Islet precursor cell (in vitro differentiated cells): ENCODE data around the gene IER2.
"Not testable (repeated sequence)": the region's sequence is repeated elsewhere in the genome, so short reads cannot be mapped to it uniquely, and the experiment has no call there.

Experiments
- DNase-seq: peaks from one replicate; pipeline ENCODE4 v3.0.0-alpha.2; 2018

Gene IER2

DNA sequence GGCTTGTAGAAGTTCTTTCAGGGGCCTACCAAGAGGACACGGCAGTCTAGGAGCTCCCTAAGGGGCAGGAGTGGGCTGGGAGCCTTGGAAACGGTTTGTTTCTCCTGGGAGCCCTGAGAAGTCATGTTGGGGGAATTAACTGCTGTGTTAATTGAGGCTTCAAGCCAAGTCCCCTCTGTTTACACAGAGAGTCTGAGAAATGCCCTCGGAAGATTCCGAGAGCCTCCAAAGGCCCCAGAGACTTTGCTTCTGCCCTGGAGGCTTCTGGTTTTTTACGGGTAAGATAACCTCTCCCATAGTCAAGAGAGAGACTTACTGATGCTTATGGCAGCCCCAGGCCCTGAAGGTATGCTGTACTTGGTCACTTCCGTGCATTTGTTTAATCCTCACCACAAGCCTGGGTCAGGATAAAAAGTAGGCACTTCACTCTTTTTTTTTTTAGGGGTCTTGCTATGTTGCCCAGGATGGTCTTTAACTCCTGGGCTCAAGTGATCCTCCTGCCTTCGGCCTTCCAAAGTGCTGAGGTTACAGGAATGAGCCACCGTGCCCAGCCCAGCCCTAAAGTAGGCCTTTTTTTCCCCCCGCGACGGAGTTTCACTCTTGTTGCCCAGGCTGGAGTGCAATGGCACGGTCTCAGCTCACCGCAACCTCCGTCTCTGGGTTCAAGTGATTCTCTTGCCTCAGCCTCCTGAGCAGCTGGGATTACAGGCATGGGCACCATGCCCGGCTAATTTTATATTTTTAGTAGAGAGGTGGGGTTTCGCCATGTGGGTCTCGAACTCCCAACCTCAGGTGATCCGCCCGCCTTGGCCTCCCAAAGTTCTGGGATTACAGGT lies 15.2 kb downstream of the IER2 start:
- DNase-seq: peak; percentile 79

DNA sequence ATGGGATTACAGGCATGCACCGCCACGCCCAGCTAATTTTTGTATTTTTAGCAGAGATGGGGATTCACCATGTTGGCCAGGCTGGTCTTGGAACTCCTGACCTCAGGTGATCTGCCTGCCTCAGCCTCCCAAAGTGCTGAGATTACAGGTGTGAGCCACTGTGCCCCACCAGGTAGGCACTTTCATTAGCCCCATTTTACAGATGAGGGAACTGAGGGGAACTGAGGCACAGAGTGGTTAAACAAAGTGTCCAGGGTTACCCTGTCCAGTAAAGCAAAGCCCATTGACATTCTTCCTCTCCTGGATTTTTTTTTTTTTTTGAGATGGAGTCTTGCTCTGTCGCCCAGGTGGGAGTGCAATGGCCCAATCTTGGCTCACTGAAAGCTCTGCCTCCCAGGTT lies 15.9 kb downstream of the IER2 start:
- DNase-seq: not testable (repeated sequence)

DNA sequence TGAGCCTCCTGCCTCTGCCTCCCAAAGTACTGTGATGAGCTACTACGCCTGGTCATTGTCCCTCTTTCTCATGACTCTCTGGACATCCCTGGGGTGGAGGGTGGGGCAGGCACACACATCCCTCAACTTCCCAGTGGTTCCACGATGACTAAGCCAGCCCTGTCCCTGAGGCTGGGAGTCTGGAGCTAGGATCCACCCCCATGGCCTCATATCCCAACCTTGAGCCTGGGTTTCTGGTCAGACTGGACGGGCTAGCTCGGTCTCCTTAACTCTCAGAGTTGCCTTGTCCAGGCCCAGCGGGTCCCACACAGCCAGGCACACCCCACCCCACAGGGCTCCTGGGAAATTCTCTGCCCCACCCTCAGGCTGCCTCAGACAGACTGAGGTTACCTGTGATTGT lies 19.6 kb downstream of the IER2 start:
- peak; percentile 98 for DNase-seq

DNA sequence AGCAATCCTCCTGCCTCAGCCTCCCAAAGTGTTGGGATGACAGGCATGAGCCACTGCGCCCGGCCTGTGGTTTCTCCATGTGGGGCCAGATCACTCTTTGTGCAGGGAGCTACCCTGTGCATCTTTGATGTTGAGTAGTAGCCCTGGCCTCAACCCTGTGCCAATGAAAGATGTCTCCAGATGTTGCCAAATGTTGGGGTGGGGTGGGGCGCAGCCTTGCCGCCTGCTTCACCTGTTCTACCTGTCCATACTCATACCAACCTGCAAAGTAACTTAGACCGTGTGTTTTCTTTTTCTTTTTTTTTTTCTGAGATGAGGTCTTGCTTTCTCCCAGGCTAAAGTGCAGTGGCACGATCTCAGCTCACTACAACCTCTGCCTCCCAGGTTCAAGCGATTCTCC lies 20.9 kb downstream of the IER2 start:
- no peak for DNase-seq

DNA sequence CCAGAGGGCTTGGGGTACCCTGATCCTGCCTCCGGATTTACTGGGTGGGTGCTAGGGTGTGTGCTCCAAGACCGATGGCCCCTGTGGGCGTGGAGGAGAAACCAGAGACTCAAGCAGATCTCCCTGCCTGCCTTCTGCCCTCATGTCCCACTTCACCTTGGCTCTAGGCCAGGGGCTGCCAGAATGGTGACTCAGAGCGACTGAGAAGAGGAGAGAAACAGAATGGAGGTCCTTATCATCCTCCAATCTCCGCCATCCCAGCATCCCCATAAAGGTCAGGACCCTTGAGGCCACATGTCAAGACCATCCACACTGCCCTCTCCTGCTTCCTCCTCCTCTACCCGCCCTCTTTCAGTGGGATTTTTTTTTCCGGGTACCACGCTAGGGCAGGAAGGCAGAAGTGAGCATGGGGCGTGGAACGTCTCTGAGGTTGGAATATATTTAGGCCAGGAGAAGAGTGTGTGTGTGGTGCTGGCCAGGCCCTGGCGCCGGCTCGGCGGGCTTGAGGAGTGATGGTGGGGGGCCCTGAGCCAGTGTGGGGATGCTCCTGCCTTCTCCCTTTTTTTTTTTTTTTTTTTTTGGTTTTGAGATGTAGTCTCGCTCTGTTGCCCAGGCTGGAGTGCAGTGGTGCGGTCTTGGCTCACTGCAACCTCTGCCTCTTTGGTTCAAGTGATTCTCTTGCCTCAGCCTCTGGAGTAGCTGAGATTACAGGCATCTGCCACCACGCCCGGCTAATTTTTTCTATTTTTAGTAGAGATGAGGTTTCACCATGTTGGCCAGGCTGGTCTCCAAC lies 22.3 kb downstream of the IER2 start:
- peak; percentile 90 for DNase-seq

DNA sequence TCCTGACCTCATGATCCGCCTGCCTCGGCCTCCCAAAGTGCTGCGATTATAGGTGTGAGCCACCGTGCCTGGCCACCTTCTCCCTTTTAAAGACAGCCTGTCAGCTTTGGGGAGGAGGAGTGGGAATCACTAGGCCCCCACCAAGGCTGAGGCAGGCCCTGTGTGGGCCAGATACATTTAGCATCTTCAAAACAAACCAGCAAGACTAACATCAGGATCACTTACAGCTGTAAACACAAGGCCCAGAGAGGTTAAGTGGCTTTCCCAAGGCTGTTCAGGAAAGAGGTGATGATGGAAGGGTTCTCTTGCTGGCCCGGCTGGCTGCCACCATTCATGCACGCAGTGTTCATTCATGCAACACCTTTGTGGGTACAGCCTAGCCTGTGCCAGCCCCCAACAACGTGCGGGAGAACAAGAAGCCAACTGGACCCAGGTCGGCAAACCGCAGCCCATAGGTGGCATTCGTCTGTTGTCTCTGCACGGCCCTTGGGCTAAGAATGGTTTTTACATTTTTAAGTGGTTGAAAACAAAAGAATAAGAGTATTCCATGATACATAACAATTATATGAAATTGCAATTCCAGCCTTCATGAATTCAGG lies 23.0 kb downstream of the IER2 start:
- DNase-seq: no peak

DNA sequence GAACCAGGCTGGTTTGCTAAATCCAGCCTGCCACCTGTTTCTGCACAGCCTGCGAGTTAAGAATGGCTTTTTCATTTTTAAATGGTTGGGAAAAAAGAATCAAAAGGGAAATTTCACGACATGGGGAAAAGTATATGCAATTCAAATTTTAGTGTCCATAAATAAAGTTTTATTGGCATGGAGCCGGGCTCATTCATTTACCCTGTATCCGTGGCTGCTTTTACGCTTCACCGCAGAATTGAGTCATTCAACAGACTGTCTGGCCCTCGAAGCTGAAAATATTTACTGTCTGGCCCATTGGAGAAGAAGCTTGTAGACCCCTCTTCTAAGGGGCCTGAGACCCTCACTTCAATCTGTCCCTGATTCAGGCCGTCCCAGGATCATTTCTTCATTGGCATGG lies 26.1 kb downstream of the IER2 start:
- DNase-seq: no peak

DNA sequence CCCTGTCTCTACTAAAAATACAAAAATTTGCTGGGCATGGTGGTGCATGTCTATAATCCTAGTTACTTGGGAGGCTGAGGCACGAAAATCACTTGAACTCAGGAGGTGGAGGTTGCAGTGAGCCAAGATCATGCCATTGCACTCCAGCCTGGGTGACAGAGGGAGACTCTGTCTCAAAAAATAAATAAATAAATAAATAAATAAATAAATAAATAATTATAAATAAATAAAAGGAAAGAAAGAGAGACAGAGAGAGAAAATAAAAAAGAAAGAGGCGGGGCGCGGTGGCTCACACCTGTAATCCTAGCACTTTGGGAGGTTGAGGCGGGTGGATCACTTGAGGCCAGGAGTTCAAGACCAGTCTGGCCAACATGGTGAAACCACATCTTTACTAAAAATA lies 27.4 kb downstream of the IER2 start:
- not testable (repeated sequence) for DNase-seq

DNA sequence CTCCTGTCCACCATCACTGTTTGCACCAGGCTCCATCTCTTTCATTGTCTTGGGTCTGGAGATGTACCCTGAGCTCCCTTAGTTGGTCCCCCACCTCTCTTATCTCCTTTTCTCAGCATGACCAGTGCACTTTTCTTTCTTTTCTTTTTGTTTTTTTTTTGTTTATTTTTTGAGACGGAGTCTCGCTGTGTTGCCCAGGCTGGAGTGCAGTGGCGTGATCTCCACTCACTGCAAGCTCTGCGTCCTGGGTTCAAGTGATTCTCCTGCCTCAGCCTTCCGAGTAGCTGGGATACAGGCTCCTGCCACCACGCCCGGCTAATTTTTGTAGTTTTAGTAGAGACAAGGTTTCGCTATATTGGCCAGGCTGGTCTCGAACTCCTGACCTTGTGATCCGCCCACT lies 28.1 kb downstream of the IER2 start:
- DNase-seq: not testable (repeated sequence)

DNA sequence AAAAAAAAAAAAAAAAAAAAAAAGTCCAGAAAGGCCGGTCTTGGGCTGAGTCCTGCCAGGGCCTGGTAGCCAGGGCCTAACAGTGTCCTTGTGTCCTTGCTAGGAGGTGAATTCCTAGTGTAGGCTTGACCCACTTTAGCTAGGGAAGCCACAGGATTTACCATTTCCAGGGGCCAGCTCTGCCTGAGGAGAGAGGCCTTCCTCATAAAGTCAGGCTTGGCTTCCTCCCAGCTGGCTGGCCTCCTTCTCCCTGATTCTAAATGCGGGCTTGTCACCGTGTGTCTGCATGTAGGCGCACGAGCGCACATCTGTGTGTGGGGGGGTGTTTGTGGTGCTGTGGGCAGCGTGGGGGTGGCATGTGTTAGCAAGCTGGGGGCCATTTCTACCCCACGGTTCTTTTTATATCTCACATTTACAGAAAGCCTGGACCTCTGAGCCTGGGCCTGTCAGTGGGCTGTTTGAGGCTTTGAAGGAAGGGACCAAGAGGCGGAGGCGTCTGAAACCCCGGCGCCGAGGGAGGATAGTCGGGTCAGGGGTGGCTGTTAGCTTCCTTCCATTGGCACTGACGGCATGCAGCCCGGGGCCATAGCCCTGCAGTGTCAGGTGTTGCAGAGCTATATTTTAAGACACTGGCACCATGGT lies 31.7 kb downstream of the IER2 start:
- no peak for DNase-seq

DNA sequence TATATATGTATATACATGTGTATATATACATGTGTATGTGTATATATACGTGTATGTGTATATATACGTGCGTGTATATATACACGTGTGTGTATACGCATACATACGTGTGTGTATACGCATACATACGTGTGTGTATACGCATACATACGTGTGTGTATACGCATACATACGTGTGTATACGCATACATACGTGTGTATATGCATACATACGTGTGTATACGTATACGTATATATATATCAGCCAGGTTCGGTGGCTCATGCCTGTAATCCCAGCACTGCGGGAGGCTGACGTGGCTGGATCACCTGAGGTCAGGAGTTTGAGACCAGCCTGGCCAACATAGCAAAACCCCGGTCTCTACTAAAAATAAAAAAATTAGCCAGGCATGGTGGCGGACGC lies 34.7 kb downstream of the IER2 start:
- DNase-seq: not testable (repeated sequence)

DNA sequence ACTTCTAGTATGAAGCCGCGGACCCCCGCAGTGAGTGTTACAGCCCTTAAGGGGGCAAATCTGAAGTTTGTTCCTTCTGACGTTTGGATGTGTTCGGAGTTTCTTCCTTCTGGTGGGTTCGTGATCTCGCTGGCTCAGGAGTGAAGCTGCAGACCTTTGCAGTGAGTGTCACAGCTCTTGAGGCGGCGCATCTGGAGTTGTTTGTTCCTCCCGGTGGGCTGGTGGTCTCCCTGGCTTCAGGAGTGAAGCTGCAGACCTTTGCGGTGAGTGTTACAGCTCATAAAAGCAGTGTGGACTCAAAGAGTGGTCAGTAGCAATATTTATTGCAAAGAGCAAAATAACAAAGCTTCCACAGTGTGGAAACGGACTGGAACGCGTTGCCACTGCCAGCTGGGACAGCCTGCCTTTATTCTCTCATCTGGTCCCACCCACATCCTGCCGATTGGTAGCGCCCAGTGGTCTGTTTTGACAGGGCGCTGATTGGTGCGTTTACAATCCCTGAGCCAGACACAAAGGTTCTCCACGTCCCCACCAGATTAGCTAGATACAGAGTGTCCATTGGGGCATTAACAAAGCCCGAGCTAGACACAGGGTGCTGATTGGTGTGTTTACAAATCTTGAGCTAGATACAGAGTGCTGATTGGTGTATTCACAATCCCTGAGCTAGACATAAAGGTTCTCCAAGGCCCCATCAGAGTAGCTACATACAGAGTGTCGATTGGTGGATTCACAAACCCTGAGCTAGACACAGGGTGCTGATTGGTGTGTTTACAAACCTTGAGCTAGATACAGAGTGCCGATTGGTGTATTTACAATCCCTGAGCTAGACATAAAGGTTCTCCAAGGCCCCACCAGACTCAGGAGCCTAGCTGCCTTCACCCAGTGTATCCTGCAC lies 35.8 kb downstream of the IER2 start:
- DNase-seq: not testable (repeated sequence)

DNA sequence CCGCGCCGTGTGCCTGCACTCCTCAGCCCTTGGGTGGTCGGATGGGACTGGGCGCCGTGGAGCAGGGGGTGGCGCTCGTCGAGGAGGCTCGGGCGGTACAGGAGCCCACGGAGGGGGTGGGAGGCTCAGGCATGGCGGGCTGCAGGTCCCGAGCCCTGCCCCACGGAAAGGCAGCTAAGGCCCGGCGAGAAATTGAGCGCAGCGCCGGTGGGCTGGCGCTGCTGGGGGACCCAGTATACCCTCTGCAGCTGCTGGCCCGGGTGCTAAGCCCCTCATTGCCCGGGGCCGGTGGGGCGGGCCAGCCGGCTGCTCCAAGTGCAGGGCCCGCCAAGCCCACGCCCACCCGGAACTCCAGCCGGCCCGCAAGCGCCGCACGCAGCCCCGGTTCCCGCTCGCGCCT lies 36.5 kb downstream of the IER2 start:
- not testable (repeated sequence) for DNase-seq

DNA sequence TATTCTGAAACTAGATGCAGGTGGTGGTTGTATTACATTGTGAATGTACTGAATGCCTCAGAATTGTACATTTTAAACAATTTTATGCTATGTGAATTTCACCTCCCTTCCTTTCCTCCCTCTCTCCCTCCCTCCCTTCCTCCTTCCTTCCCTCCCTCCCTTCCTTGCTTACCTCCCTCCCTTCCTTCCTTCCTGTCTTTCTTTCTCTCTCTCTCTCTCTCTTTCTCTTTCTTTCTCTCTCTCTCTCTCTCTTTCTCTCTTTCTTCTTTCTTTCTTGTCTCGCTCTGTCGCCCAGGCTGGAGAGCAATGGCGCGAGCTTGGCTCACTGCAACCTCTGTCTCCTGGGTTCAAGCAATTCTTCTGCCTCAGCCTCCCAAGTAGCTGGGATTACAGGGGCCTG lies 37.2 kb downstream of the IER2 start:
- no peak for DNase-seq

DNA sequence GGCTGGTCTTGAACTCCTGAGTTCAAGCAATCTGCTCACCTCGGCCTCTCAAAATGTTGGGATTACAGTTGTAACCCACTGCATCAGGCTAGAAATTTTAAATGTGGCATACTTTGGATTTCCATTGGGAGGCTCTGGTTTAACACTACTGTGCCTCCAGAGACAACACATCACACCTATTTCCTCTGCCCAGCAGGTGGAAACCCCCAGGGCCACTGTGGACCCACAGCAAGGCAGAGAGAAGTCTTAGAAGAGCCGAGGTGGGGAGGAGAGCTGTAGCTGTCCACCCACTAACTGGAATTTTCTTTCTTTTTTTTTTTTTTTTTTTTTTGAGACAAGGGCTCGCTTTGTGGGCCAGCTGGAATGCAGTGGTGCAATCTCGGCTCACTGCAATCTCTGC lies 39.4 kb downstream of the IER2 start:
- DNase-seq: no peak

DNA sequence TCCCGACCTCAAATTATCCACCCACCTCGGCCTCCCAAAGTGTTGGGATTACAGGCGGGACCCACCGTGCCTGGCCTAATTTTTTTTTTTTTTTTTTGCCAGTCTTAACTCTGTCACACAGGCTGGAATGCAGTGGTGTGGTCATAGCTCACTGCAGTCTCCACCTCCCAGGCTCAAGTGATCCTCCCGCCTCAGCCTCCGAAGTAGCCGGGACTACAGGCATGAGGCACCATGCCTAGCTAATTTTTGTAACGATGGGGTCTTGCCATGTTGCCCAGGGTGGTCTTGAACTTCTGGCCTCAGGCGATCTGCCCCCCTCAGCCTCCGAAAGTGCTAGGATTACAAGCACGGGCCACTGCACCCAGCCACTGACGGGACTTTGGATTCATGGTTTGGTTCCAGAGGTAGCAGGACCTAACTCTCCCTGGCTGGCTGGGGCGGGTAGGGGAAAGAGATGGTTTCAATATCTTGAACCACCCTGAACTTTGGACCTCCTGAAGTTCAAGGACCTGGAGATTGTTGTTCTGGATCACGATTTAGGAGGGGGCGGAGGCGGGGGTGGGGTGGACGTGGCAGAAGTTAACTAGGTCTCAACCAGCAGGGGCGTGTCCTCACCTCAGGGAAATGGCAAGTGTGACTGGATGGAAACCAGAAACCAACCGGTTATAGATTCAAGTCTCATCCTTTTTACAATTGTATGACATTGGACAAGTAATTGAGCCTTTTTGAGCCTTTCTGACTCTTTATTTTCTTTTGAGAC lies 40.8 kb downstream of the IER2 start:
- no peak for DNase-seq

DNA sequence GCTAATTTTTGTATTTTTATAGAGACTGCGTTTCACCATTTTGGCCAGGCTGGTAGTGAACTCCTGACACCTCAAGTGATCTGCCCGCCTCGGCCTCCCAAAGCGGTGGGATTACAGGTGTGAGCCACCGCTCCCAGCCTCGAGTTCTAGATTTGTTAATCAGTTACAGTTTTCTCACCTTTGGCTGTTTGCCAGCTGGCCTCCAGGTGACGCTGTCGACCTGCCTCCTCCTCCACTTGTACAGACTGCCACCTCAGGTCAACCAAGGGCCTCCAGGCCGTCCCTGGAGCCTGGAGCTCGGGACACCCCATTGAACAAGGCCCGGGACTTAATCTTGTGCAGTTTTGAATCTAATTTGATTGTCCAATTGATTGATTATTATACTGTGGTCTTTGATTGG lies 45.5 kb downstream of the IER2 start:
- peak; percentile 83 for DNase-seq

DNA sequence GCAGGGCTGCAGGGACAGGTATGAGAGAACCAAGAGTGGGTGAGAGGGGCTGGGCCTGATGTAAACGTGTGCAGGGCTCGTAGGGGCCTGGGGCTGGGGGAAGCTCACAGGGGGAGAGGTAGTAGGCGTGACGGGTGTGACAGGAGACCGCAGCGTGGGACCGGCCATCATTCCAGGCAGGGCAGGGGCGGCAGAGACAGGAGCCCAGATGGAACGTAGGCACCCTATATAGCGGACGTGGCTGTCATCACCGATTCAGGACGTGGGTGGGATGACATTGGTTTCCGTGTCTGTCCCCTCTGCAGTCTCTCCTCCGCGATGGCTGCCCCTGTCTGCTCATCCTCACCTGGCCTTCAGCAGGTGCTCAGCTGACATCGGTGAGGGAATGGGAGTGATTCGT lies 48.4 kb downstream of the IER2 start:
- no peak for DNase-seq

DNA sequence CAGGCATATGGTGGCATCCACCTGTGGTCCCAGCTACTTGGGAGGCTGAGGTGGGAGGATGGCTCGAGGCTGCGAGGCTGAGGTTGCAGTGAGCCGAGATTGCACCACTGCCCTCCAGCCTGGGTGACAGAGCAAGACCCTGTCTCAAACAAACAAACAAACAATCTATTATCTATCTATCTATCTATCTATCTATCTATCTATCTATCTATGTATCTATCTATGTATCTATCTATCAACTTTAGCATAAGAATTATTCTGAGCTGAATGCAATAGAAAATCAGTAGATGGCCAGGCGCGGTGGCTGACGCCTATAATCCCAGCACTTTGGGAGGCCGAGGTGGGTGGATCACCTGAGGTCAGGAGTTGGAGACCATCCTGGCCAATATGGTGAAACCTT lies 51.9 kb downstream of the IER2 start:
- DNase-seq: not testable (repeated sequence)
